ENCODE data around the gene SNX19.

The SNX19 gene

DNA sequence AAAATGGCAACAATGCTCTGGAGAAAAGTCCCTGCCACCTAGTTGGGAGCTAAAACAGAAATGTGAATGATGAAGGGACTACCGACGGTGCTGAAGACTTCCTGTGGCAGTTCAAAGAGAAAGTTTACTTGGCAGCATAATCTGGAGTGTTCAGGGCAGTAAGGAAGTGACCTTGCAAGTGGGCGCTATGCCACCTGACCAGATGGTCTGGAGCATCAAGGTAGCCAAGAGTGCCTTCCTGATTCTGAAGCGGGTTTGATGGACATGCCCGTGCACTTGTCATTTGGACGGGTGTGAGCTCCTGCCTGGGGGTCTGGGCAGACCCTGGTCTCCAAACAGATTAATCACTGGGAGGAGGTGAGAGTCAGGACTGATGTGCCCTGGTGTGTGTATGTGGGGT, 1.8 kb upstream of the SNX19 start:
- Histone ChIP-seq H3K9ac (ENCODE audit: low read length) (no peak overlapping the region), H4K20me1 (ENCODE audit: insufficient read depth, low read length) (no peaks in the 10 kb centered on the region), H3K4me2 (ENCODE audit: low read length) (no peak overlapping the region), H2AFZ (ENCODE audit: low read depth, low read length) (no peak overlapping the region), H3K36me3 (replicated peaks; ENCODE audit: low read depth, low read length) (peaks cover 7% of the 10 kb centered on the region), H3K4me3 (ENCODE audit: low read length) (no peak overlapping the region), H3K79me2 (ENCODE audit: low read length) (peaks cover 21% of the 10 kb centered on the region), H3K4me1 (ENCODE audit: low read length) (peaks cover 10% of the 10 kb centered on the region), H3K27me3 (ENCODE audit: low read depth, low read length) (peaks cover 8% of the 10 kb centered on the region; the same call in 1 of the 2 replicates), H3K27ac (ENCODE audit: low read length) (no peak overlapping the region), H3K9me3 (ENCODE audit: insufficient read depth, low read length) (no peaks in the 10 kb centered on the region)
- no peak for TF ChIP-seq EZH2phosphoT487 (IDR thresholded peaks at IDR 0.05; ENCODE audit: low read depth)
- TF ChIP-seq, protein P1, sequence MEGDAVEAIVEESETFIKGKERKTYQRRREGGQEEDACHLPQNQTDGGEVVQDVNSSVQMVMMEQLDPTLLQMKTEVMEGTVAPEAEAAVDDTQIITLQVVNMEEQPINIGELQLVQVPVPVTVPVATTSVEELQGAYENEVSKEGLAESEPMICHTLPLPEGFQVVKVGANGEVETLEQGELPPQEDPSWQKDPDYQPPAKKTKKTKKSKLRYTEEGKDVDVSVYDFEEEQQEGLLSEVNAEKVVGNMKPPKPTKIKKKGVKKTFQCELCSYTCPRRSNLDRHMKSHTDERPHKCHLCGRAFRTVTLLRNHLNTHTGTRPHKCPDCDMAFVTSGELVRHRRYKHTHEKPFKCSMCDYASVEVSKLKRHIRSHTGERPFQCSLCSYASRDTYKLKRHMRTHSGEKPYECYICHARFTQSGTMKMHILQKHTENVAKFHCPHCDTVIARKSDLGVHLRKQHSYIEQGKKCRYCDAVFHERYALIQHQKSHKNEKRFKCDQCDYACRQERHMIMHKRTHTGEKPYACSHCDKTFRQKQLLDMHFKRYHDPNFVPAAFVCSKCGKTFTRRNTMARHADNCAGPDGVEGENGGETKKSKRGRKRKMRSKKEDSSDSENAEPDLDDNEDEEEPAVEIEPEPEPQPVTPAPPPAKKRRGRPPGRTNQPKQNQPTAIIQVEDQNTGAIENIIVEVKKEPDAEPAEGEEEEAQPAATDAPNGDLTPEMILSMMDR (IDR thresholded peaks at IDR 0.05; ENCODE audit: low read depth, low read length) = no peak

DNA sequence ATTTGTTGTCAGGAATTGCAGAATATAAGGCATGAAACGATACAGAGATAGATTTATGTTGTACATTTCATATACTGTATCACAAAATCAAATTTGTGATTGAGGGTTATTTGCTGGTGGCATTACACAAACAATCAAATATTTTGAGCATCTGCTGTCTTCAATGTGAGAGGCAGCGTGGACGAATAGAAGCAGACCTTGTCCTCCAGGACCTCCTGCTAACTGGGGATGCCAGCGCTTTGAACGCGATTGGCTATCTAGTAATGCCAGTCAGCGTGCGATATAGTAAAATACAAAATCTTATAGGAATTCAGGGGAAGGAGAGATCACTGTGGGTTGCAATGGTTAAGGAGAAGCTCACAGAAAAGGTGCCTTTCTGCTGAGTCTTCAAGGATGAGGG, 631 bp upstream of the SNX19 start:
- TF ChIP-seq, protein P1 (IDR thresholded peaks at IDR 0.05; ENCODE audit: low read depth, low read length) = no peak
- TF ChIP-seq EZH2phosphoT487 (IDR thresholded peaks at IDR 0.05; ENCODE audit: low read depth) = no peak
- Histone ChIP-seq H3K9ac (ENCODE audit: low read length) (peak overlapping the region; percentile 57), H3K36me3 (replicated peaks; ENCODE audit: low read depth, low read length) (peaks cover 7% of the 10 kb centered on the region), H3K4me1 (ENCODE audit: low read length) (peaks cover 10% of the 10 kb centered on the region), H3K9me3 (ENCODE audit: insufficient read depth, low read length) (no peaks in the 10 kb centered on the region), H3K27ac (ENCODE audit: low read length) (no peak overlapping the region), H2AFZ (ENCODE audit: low read depth, low read length) (peak overlapping the region; percentile 97), H3K79me2 (ENCODE audit: low read length) (peaks cover 25% of the 10 kb centered on the region), H3K4me2 (ENCODE audit: low read length) (peak overlapping the region; percentile 91), H3K4me3 (ENCODE audit: low read length) (peak overlapping the region; percentile 98), H3K27me3 (ENCODE audit: low read depth, low read length) (peaks cover 7% of the 10 kb centered on the region; the same call in 1 of the 2 replicates), H4K20me1 (ENCODE audit: insufficient read depth, low read length) (no peaks in the 10 kb centered on the region)

DNA sequence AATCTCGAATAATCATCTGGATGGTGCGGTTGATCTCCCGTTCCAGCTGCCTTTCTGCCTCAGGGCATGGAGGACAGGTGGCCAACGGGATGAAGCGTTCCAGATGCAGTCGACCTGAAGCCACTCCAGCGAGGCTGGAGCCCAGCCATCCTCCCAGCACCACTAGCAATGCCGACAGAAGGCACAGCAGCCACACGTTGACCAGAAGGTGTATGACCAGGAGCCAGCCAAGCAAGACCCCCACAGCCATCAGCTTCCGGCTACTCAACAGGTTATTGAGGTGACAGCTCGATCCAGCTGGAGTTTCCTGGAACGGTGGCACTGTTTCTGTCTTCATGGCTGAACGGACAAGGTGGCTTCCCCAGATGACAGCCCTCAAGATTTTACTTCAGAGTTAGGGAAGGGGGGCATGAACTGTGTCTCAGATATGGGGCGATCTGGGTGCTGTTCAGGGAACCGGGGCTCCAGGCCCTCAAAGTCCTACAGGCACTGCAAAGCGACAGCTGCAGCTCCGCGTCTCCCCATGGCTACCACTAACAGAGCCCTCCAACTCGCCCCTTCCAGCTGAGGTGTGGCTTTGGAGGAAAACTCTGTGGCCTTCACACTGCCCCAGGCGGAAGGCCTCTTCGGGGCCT, 559 bp downstream of the SNX19 start:
- peaks cover 7% of the 10 kb centered on the region for H3K36me3 ChIP-seq (replicated peaks; ENCODE audit: low read depth, low read length)
- H3K79me2 ChIP-seq (ENCODE audit: low read length) = peaks cover 25% of the 10 kb centered on the region
- H3K4me2 ChIP-seq (ENCODE audit: low read length) = peak overlapping the region; percentile 92
- peak overlapping the region; percentile 91 for H3K9ac ChIP-seq (ENCODE audit: low read length)
- H3K9me3 ChIP-seq (ENCODE audit: insufficient read depth, low read length) = no peaks in the 10 kb centered on the region
- peak overlapping the region; percentile 91 for H2AFZ ChIP-seq (ENCODE audit: low read depth, low read length)
- peak overlapping the region; percentile 98 for H3K4me3 ChIP-seq (ENCODE audit: low read length)
- no peaks in the 10 kb centered on the region for H3K27me3 ChIP-seq (ENCODE audit: low read depth, low read length)
- TF ChIP-seq, protein P1 (IDR thresholded peaks at IDR 0.05; ENCODE audit: low read depth, low read length) = no peak
- no peak for TF ChIP-seq EZH2phosphoT487 (IDR thresholded peaks at IDR 0.05; ENCODE audit: low read depth)
- H4K20me1 ChIP-seq (ENCODE audit: insufficient read depth, low read length) = no peaks in the 10 kb centered on the region
- 0 out of 2 replicates have a peak overlapping the region, but pooled peaks have one; percentile 20 for H3K27ac ChIP-seq (ENCODE audit: low read length)
- peaks cover 10% of the 10 kb centered on the region for H3K4me1 ChIP-seq (ENCODE audit: low read length)

DNA sequence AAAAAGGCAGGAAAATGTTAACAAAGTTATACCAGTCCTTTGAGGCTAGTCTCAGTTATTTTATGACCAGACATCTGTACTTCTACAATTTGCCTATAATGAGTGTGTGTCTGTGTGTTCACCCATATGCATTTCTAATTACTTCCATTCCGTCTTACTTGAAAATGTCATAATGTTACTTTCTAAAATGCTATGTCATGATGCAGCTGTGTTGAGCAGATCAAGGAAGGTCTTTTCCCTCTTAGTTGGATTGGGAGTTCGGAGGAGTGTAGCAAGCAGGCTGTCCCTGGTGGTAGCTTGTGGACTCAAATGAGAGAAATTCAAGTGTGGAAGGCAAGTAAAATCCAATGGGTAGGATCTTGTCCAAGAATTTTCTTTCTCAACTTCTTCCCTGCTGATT, 3.0 kb downstream of the SNX19 start:
- no peak overlapping the region for H3K4me3 ChIP-seq (ENCODE audit: low read length)
- H3K27me3 ChIP-seq (ENCODE audit: low read depth, low read length) = no peaks in the 10 kb centered on the region
- H4K20me1 ChIP-seq (ENCODE audit: insufficient read depth, low read length) = no peaks in the 10 kb centered on the region
- no peak overlapping the region for H2AFZ ChIP-seq (ENCODE audit: low read depth, low read length)
- H3K9me3 ChIP-seq (ENCODE audit: insufficient read depth, low read length) = no peaks in the 10 kb centered on the region
- H3K4me2 ChIP-seq (ENCODE audit: low read length) = no peak overlapping the region
- no peak overlapping the region for H3K9ac ChIP-seq (ENCODE audit: low read length)
- TF ChIP-seq, protein P1 (IDR thresholded peaks at IDR 0.05; ENCODE audit: low read depth, low read length) = no peak
- no peak for TF ChIP-seq EZH2phosphoT487 (IDR thresholded peaks at IDR 0.05; ENCODE audit: low read depth)
- H3K36me3 ChIP-seq (replicated peaks; ENCODE audit: low read depth, low read length) = peaks cover 7% of the 10 kb centered on the region
- peaks cover 10% of the 10 kb centered on the region for H3K4me1 ChIP-seq (ENCODE audit: low read length)
- peaks cover 25% of the 10 kb centered on the region for H3K79me2 ChIP-seq (ENCODE audit: low read length)
- H3K27ac ChIP-seq (ENCODE audit: low read length) = no peak overlapping the region

All from OCI-LY3 (cell line).